Measurements from ENCODE around the gene TMEM126A.

Gene TMEM126A

GRCh38 chr11:85680897-85681296 is 33.1 kb downstream of the TMEM126A start:
- no peak overlapping the region for H3K4me3 ChIP-seq (ENCODE audit: low read depth, low read length)
- no peak for DNase-seq (ENCODE audit: low read depth, low spot score)
- no peak for TF ChIP-seq CTCF (IDR thresholded peaks at IDR 0.05; ENCODE audit: low read depth, low read length)
- in situ Hi-C loops (cut with HindIII; ENCODE audit: low sequenced_read_pairs), result no loop called here

GRCh38 chr11:85682330-85683305 is 34.9 kb downstream of the TMEM126A start:
- DNase-seq (ENCODE audit: low read depth, low spot score), result peak; percentile 52
- no peak for TF ChIP-seq CTCF (IDR thresholded peaks at IDR 0.05; ENCODE audit: low read depth, low read length)
- in situ Hi-C loops (cut with HindIII; ENCODE audit: low sequenced_read_pairs), result no loop called here
- peak overlapping the region; percentile 63 for H3K4me3 ChIP-seq (ENCODE audit: low read depth, low read length)

GRCh38 chr11:85685125-85685819 is 37.5 kb downstream of the TMEM126A start:
- DNase-seq (ENCODE audit: low read depth, low spot score), result no peak
- in situ Hi-C loops (cut with HindIII; ENCODE audit: low sequenced_read_pairs), result no loop called here
- H3K4me3 ChIP-seq (ENCODE audit: low read depth, low read length), result peak overlapping the region; percentile 31
- TF ChIP-seq CTCF (IDR thresholded peaks at IDR 0.05; ENCODE audit: low read depth, low read length), result no peak

GRCh38 chr11:85685820-85686459 is 38.2 kb downstream of the TMEM126A start, which contains the start of gene CCDC89:
Gene CCDC89 (minus strand): TSS chr11:85686195. CDS start chr11:85686130, 65 bp downstream.
- TF ChIP-seq CTCF (IDR thresholded peaks at IDR 0.05; ENCODE audit: low read depth, low read length), result no peak
- in situ Hi-C loops (cut with HindIII; ENCODE audit: low sequenced_read_pairs), result no loop called here
- peak within 1 kb of the TSS; percentile 31 for H3K4me3 ChIP-seq (ENCODE audit: low read depth, low read length)
- DNase-seq (ENCODE audit: low read depth, low spot score), result peak; percentile 94

- no peak overlapping the region for H3K4me3 ChIP-seq (ENCODE audit: low read depth, low read length)
- in situ Hi-C loops (cut with HindIII; ENCODE audit: low sequenced_read_pairs), result no loop called here
- DNase-seq (ENCODE audit: low read depth, low spot score), result peak; percentile 59
- peak; percentile 59 for TF ChIP-seq CTCF (IDR thresholded peaks at IDR 0.05; ENCODE audit: low read depth, low read length)
Observed at GRCh38 chr11:85694385-85694980, 46.7 kb downstream of the TMEM126A start.

GRCh38 chr11:85695546-85695945 is 47.8 kb downstream of the TMEM126A start:
- no peak for DNase-seq (ENCODE audit: low read depth, low spot score)
- no peak overlapping the region for H3K4me3 ChIP-seq (ENCODE audit: low read depth, low read length)
- no peak for TF ChIP-seq CTCF (IDR thresholded peaks at IDR 0.05; ENCODE audit: low read depth, low read length)
- in situ Hi-C loops (cut with HindIII; ENCODE audit: low sequenced_read_pairs), result no loop called here
